GM21717 (cell line): ENCODE data around the gene CLNK.
"Not testable (repeated sequence)": the region's sequence is repeated elsewhere in the genome, so short reads cannot be mapped to it uniquely, and the experiment has no call there.

Experiments
- ATAC-seq: cut with Tn5 transposase; IDR thresholded peaks from one replicate; pipeline ENCODE4 v1.9.1; 2021; ENCODE audit warnings: mild to moderate bottlenecking, moderate library complexity; ENCODE audit not compliant: unreplicated experiment

The CLNK gene

DNA sequence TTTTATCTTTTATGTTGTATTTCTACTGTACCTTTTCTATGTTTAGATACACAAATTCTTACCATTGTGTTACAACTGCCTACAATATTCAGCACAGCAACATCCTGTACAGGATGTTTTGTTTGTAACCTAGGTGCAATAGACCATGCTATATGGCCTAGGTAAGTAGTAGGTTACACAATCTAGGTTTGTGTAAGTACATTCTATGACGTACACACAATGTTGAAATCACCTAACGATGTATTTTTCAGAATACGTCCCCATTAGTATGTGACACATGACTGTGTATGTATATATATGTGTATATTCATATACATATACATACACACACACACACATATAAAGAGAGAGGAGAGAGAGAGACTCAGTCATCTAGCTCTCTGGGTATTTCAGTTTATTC lies 103.5 kb downstream of the CLNK start:
- ATAC-seq, result no peak

DNA sequence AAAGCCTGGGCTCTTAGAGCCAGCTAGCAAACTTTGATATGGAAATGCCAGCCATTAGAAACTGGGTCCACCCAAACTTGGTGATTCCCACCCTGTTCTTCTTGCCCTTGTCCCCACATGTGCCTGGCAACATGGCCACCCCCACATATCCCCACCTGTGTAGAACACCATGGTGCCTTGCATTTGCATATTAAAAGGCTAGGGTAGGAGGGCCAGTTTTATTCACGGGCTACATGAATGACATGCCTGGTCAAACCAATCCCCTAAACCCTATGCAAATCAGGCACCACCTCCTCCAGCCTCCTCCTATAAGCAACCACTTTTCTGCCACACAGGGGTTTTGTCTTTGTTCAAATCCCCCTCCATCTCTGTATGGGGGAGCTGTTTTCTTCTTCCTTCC lies 104.9 kb downstream of the CLNK start:
- no peak for ATAC-seq

DNA sequence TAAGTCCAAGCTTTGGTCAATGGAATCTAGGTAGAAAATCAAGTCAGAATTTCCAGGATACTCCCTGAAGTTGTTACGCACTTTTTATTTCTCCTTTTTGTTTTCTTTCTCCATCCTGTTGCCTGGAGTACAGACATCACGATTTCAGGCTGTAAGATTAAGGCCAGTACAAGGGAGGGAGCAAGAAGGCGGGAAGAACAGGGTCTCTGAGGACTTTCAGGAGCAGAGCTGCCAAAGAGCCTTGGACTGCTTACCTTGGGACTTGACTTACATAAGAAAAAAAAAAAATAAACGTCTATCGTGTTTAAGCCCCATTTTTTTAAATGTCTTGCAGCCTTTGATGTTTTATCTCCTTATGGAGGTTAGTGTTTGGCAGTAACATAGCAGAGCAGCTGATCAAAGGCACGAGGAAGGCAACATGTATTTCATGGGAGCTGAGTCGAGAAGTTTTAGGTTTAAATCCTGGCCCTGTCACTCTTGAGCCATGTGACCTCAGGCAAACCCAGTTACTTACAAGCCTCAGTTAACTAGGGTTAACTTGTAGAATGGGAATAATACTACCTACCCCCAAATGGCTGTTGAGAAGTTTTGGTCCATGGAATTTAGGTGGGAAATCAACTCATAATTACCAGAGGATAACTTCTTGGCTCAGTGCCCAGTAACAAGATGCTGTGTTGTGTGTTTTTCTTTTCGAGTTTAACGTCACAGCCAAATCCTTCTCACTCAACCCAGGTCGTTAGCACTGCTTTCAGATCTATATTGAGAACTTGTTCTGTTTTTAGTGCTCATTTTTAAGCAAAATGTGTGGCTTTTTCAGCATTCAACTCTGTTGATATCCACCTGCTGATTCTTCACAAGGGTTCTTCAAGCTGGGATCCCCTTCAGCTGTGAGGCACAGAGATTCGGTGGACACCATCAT lies 106.8 kb downstream of the CLNK start:
- ATAC-seq, result peak; percentile 64

DNA sequence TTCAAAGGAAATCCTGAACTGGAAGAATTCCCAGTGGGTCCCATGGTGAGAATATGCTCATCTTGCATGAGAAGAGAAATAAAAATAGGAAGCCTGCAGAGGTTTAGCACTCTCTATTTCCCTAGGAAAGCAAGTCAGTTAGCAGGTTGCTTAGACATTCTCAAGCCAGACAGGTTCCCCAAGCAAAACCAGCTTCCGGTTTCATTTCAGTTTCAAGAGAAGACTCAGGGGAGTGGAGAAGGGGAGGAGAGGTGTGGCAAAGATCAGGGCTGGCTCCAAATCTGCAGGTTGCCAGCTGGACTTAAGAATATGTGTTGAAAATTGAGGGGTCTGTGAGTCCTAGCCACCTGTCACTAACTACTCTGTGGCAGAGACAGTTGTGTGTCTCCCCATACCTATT lies 107.5 kb downstream of the CLNK start:
- ATAC-seq, result peak; percentile 80

DNA sequence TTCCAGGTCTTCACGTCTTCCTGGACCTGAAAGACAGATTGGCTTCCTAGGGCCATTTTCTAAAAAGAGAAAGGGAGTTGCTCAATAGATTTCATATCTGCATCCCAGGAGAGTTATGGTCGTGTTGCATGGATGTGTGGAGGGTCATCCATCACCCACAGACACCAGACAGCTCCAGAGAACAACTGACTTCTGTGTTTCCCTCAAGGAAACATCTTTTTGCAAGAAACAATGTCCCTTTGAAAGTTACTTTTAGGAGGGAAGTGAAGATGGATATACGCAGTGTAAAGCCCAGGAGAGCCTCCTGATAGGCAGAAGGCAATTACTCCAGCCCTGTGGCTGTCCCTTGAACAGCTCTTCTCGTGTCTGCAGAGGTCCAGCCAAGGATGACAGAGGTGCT lies 108.3 kb downstream of the CLNK start:
- no peak for ATAC-seq

DNA sequence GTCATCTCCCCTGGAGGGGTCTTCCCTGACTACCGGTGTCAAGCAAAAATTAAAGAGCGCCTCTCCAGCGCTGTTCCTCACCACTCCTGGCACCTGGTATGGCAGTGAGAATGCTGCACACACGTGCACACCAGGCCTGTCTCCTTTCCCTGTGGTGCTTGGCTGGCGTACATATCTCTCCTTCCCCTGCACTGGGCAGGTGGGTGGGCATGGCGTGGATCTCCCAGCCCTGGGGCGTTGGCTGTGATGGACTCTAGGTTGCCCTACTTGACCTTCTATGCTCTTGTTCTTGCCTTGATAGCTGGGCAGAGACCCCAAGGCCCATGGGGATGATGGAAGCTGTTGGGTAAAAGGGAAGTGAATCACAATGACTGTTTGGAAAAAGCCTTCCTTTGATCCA lies 109.2 kb downstream of the CLNK start:
- ATAC-seq, result no peak

DNA sequence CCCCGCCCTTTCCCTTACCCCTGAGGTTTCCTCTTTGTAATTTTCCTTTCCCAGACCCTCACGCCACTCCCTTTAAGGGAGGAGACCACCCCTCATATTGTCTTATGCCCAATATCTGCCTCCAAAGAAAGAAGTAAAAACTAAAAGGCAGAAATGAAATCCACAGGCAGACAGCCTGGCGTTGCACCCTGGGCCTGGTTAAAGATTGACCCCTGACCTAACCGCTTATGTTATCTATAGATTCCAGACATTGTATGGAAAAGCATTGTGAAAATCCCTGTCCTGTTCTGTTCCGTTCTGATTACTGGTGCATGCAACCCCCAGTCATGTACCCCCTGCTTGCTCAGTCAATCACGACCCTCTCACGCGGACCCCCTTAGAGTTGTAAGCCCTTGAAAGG lies 110.0 kb downstream of the CLNK start:
- not testable (repeated sequence) for ATAC-seq

DNA sequence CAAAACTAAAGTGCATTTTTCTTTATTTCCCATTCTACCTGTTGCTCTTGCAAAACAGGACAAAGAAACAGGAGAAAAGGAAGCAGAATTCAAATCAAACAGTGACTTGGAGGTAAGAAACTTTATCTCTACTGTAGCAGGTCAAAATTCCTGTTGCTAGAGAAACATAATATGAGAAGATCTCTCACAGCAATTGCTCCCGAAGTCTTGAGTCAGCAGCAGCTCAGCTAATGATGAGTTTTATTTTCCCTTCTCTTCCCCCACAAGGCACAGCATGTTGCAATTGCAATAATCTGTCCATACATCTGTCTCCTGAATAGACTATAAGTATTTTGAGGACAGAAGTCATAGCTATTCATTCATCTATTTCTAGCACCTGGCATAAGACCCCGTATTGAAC lies 112.7 kb downstream of the CLNK start:
- no peak for ATAC-seq

DNA sequence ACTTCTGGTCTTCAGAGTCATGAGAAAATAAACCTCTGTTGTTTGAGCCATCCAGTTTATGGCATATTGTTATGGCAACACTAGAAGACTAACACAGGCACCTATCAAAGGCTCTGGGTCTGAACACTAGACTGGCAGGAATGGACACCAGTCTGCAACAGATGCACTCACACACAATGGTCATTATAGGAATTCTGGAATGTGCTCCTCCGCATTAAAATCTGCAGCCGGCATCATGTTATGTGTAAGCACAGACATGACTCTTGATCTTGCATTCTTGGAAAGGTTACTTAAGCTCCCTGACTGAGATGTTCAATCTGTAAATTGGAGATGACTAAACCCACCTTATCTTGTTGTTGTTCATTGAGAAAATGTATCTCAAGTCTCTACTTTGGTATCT lies 115.1 kb downstream of the CLNK start:
- no peak for ATAC-seq

DNA sequence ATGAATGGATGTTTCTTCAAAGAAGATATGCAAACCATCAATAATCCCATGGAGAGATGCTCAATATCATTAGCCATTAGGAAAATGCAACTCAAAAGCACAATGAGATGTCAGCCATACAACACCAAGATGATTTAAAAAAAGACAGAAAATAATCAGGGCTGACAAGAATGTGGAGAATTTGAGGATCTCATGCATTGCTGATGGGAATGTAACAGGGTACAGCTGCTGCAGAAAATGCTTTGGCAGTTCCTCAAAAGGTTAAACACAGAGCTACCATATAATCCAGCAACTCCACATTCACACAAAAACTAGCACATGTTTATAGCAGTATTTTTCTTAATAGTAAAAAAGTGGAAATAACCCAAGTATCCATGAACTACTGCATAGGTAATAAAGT lies 116.8 kb downstream of the CLNK start:
- no peak for ATAC-seq

DNA sequence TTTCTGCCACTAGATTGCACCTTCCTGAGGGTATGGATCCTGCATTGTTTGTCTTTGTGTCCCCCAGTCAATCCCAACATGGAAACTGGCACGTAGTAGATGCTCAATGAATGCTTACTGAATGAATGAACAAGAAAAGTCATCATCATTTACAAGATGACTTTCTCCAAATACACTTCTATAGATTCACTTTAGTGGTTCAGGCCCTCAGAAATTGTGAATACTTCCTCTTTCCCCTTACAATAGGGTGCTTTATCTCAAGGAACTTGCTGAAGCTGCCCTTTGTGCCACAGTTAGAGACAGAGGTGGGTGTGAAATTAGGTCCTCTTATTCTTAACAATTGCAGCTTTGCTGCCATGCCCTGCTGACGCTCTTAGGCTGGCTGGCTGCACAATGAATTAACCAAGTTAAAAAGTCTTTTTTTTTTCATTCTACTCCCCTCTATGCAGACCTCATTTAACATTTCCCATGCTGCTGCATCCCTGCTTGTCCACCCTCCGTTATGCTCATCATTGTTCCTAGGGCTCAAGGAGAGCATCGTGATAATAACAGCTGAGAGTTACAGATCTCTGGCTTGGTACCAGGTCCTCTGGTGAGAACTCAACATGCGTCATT lies 119.3 kb downstream of the CLNK start:
- no peak for ATAC-seq

DNA sequence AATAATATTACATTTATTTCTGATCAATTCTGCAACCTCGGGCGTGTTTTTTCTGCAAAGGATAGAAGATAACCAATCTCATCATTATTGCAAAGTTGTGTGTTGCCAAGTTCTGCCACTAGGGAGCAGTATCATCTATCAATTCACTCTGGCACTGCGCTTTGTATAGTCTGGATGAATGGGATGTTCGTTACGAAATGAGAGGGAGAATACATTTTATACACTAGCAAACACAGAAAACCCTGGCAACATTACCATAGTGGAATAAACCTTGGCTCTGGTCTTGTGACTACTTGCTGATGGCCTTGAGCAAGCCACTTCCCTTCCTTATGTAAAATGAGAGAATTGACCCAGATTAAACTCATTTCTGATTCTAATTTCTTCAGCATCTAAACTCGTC lies 129.9 kb downstream of the CLNK start:
- ATAC-seq, result no peak

DNA sequence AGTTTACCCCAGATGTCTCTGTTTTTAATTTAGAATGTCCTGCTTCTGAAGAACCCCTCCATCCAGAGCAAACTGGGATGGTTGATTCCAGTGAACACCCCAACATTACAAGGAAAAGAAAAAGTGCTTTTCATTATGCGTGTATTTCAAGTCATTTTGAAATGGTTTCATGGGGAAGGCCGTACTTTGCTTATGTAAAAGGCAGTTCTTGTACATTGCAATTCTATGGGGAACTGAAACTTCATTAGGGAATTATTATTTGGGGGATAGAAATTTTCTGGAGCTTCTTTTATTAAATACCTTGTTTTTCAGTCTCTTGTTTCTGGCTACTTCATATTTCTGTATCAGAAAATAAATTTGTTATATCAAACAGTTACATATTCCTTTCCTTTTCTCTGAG lies 130.4 kb downstream of the CLNK start:
- ATAC-seq, result no peak

DNA sequence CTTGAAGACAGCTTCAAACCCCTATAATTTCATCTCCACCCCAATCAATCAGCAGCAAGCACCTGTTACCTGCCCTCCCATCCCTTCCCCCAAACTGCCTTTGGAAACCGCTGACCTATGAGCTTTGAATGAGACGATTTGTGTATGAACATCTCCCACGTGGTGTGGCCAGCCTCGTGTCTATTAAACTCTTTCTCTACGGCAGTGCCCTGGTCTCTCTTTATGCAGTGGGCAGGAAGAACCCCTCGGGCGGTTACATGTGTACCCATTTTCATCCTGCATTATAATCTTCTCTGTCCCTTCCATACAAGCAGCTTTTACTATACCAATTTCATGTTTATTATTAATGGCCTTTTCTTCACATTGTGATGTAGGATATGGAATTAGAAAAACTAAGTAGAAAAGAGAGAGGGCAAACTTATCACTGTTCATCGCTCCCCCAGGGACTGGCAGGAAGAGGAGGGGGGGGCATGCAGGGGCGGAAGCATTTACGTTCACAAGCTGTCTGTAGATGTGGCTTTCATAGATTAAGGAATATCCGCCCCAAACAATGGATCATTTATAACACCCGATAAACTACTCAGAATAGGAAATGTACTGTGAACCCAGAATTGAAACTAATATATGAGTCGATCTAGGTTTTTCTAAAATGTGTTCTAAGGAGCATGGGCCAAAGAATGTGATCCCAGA lies 131.8 kb downstream of the CLNK start:
- ATAC-seq, result no peak

DNA sequence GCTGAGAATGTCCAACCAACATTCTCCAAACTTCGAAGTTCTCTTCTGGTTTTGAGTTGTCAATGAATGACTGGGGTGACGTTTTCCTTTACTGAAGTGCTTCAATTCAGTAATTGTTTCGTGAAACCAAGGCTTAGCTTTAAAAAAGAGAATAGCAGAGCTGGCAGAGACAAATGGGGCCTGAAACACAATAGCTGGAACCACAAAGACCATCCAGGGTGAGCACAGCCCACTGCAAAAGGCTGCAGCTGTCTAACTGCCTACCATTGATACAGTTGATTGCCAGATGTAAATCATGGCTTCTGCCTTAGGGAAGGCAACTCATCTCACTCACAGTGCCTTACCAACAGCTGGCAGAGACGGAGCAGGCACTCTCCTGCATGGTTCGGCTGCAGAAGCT lies 148.7 kb downstream of the CLNK start:
- ATAC-seq, result no peak

DNA sequence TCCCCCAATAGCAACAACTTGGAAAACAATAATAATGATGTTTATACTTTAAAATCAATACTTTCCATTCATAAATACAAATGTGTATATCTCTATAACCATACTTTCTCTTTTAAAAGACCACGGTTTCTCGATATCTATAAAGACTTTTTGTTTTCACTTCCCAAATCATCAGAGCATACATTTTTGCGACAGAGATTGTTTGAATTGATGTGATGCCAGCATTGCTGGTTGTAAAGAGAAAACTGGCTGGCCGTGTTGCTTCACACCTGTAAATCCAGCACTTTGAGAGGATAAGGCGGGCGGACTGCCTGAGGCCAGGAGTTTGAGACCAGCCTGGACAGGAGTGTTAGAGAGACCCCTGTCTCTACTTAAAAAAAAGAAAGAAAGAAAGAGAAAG lies 149.7 kb downstream of the CLNK start:
- ATAC-seq, result peak; percentile 63

DNA sequence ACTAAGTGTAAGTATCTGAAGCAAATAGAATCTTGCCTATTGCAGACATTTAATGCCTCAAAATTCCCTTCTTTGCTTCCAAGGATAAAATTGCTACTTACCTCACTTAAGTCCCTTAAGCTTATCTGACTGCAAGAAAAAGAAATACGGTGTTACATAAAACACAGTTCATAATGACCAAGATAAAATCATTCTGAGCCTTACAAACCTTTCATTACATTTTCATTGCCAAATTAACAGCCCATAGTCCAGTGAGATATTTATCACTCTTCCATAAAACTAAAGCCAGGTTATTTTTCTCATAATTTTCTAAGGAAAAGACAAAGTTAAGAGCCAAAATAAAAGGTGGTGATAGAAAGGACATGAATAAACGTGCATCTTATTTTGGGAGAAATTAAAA lies 152.4 kb downstream of the CLNK start:
- ATAC-seq, result no peak

DNA sequence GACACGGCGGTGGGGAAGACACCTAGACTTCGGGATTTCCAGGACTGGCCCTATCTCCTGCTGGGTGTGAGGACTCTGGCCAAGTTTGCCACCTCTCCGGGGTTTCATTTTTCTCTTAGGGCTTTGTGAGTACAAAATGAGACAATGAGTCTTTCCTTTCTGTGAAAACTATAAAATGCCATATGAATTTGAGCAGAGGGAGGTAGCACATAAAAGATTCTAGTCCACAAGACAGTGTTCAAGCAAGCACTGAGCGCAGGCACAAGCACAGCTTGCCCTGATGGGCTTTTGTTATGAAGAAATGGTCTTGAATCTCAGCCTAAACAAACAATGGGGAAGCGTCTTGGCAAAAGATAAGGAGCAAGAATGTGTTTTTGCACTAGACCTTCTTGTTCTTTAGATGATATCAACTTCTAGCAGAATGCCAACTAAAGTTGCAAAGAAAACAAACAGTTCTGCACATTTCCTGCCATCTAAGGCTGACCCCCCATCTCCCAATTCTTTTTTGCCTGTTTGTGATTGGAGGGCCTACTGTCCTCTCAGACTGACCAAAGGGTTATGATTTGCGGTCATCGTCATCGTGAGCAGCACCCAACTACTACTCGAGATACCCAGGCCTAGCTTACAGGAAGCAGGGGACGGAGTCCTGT lies 154.3 kb downstream of the CLNK start:
- ATAC-seq, result no peak

DNA sequence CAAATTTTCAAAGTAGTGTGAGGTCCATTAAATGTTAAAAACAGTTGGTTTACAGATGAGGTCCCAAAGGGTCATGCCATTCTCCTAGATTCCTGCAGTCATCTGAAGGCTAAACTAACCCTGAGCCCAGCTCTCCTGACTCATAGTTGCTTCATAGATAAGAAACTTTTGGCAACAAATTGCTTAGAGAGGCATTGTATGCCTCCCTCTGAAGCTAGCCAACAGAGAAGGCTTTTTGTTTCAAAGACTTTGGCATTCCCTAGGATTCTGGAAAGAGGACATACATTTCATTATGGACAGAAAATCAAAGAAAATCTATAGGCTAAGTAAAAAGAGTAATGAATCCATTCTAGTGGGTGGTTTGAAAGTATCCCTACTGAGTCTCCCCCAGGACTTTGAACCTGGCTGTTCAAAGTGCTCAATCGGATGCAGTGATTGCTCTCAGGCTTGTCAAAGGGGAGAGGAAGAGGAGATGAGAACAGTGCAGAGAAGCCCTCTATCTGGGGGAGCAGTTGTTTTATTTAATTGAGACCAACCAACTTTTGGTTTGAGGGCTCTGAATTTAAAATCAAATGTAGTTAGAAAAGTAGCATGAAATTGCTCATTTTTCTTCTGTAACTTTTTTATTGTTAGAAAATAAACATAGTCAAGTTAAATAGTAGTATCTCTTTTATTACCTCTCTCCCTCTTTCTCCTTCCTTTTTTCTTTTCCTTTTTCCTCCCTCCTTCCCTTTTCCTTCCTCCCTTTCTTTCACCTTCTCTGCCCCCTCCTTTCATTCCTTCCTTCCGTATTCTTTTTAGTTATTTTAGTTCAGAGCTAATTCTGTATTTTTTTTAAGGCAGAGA lies 155.1 kb downstream of the CLNK start:
- no peak for ATAC-seq

DNA sequence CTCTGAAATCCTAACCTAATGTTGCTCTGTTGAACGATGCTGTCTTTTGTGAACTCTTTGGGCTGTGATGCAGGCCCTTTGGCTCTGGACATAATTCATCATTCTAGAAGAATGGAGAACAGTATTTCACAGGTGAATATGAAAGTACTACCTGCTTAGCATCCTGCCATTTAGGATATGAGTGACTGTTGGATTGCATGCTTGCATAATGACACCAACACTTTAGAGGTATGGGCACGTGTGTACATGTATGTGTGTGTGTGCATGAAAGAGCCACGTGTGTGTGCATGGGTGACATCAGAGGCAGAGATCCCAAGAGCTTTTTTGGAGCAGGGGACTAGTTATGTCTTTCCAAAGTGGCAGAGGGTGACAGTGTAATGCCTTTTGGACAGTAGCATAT lies 157.1 kb downstream of the CLNK start:
- no peak for ATAC-seq
